GM10266 (cell line): ENCODE results near the gene ANKIB1.

Experiments
- DNase-seq: peaks from one replicate; pipeline ENCODE4 v3.0.0; 2012; ENCODE audit errors: extremely low spot score
- CTCF ChIP-seq: IDR thresholded peaks from 2 replicates; pipeline ENCODE4 v1.5.1; 2012; ENCODE audit warnings: mild to moderate bottlenecking, low read depth; ENCODE audit not compliant: control insufficient read depth, insufficient read depth; ENCODE audit errors: missing control alignments

Gene ANKIB1

DNA sequence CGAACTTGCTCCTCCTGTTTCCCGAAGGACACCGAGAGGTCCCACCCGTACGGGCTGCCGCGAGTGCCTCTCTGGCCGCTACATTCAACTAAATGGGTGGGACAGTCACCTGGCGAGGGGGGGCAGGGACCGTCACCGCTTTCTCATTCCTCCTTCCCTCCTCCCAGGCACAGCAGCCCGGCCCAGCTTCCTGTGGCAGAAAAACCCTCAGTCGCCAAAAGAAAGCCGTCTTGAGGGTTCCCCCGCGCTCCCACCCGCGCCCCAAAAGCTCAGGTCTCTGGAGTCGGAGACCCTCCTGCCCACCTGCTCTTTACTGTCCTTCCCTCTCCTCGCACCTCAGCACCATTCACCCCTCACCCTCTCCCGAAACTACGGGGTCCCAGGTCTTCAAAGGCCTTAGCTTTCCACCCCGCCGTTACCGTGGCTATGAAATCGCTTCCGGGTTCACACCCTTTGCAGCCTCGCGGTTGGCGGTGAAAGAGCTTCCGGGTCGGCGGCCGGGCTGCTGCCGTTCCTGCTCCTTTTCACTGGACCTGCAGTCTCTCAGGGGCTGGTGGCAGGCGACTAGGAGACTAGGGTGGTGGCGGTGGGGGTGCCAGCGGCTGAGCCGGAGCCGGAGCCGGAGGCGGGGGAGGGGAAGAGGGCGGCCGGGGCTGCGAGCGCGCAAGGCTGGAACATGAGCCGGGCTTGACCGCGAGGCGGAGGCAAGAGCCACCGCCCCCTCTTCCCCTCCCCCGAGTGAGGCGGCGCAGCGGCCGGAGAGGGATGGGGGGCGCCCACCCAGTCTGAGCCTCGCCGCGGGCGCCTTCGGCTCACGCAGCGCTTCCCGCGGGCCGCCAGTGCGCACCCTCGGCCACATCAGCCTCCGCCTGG lies at the start of gene ANKIB1, which contains the start of gene KRIT1:
Gene ANKIB1, plus strand, starts transcription at position 488 of the 873 bp plus-strand sequence. CDS start 49,005 bp downstream, outside the sequence.
Gene KRIT1, minus strand, starts transcription at position 428 of the 873 bp plus-strand sequence. CDS start 3,779 bp downstream, outside the sequence.
- DNase-seq, result peak; percentile 84
- TF ChIP-seq CTCF, result peak; percentile 5

GRCh38 chr7:92200791-92201190 lies 45.0 kb upstream of the ANKIB1 start:
- TF ChIP-seq CTCF, result no peak
- no peak for DNase-seq

DNA sequence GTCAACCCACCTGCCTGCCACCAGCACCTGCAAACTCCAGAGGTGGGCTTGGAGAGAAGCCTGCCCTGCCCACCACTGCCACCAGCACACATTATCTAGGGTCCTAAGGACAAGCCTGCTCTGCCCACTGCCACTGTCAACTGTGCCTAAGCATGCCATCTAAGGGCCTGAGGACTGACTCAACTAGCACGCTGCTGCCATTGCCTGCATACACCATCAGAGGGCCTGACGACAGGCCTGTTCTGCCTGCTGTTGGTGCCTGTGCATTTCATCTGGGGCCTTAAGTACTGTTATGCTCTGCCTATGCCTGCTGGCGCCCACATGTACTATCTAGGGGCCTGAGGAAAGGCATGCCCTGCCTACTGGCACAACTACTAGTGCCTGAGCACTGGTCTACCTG lies 39.8 kb upstream of the ANKIB1 start:
- no peak for TF ChIP-seq CTCF
- DNase-seq, result no peak

GRCh38 chr7:92206672-92207071 lies 39.1 kb upstream of the ANKIB1 start:
- TF ChIP-seq CTCF, result no peak
- DNase-seq, result no peak

- TF ChIP-seq CTCF, result no peak
- DNase-seq, result no peak
Observed at GRCh38 chr7:92221766-92222165, 24.0 kb upstream of the ANKIB1 start.

DNA sequence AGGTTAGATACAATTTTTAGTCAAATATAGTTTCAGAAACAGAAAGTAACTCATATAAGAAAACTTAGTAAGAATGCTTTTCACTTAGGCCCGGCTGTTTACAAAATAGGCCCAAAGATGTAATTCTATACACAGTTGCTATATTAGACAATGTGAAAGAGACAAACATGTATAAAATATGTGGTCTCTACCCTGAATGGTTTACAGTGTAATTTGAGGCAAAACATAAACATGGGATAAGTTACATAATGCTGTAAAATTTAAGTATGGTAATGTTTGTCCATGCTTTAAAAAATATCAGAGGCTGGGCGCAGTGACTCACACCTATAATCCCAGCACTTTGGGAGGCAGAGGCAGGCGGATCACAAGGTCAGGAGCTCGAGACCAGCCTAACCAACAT lies 18.8 kb upstream of the ANKIB1 start:
- no peak for DNase-seq
- TF ChIP-seq CTCF, result no peak

GRCh38 chr7:92228100-92228499 lies 17.7 kb upstream of the ANKIB1 start:
- DNase-seq, result no peak
- no peak for TF ChIP-seq CTCF
